SK-N-SH (cell line): ENCODE measurements around the gene ATP2B2. TPM values are rescaled to one million over a fixed set of nuclear protein-coding genes. Genes with fewer than 3 reads are reported as not detected.

Experiments used
- CTCF ChIA-PET: fragments of 300-600, 350-600 bp; formaldehyde crosslinking; extraction: SDS; loops from one replicate; lab custom pipeline; 2021; lab: Yijun Ruan, JAX
- POLR2A ChIA-PET: fragments of 350-600 bp; sonication (Branson Sonifier 250); formaldehyde crosslinking; extraction: SDS; loops from one replicate; lab custom pipeline; 2020; ENCODE audit warnings: antibody characterized with exemption, inconsistent platforms; lab: Yijun Ruan, JAX
- DNase-seq: peaks from one replicate; pipeline ENCODE4 v3.0.0; 2012
- H2AFZ ChIP-seq: fragments of 200-600 bp; sonication (generic); 2 replicates; pipeline ENCODE4 v1.8.1; 2016; ENCODE audit warnings: antibody characterized with exemption, mild to moderate bottlenecking, low read depth
- H3F3A ChIP-seq: fragments of 200-600 bp; sonication (generic); replicated peaks from 2 replicates; pipeline ENCODE3; 2016; ENCODE audit warnings: antibody characterized with exemption, mild to moderate bottlenecking; ENCODE audit not compliant: insufficient read depth
- H3K27ac ChIP-seq, 2 experiments: fragments of 200-500 bp in 1 of 2; fragments of 200-600 bp in 1 of 2; sonication (Bioruptor generic) in 1 of 2; sonication (generic), shearing (Covaris generic) in 1 of 2; 2 replicates each; pipeline versions ENCODE4 v1.5.1 to v1.6.1; 2014 to 2016; ENCODE audit warnings: low read depth in 2 of 2, inconsistent platforms in 1 of 2, low read length in 1 of 2, mild to moderate bottlenecking in 1 of 2, mixed read lengths in 1 of 2
- H3K27me3 ChIP-seq: fragments of 200-600 bp; sonication (generic), shearing (Covaris generic); 2 replicates; pipeline ENCODE4 v1.6.1; 2016; ENCODE audit warnings: mixed run types; ENCODE audit not compliant: insufficient read depth
- H3K36me3 ChIP-seq, 2 experiments: fragments of 200-500 bp in 1 of 2; fragments of 200-600 bp in 1 of 2; sonication (Bioruptor generic) in 1 of 2; sonication (generic) in 1 of 2; replicated peaks in 1 of 2; 2 replicates each; pipeline versions ENCODE3 to v1.5.1; 2014 to 2016; ENCODE audit warnings: low read length in 1 of 2, mild to moderate bottlenecking in 1 of 2; ENCODE audit not compliant: insufficient read depth in 2 of 2, control insufficient read depth in 1 of 2
- H3K4me1 ChIP-seq, 2 experiments: fragments of 200-500 bp in 1 of 2; fragments of 200-600 bp in 1 of 2; sonication (Bioruptor generic) in 1 of 2; sonication (generic), shearing (Covaris generic) in 1 of 2; 2 replicates each; pipeline versions ENCODE4 v1.5.1 to v1.6.1; 2014 to 2016; ENCODE audit warnings: low read depth in 1 of 2, low read length in 1 of 2, mixed run types in 1 of 2; ENCODE audit not compliant: insufficient read depth in 2 of 2, control insufficient read depth in 1 of 2
- H3K4me2 ChIP-seq: fragments of 200-600 bp; sonication (generic), shearing (Covaris generic); 2 replicates; pipeline ENCODE4 v1.6.1; 2017; ENCODE audit warnings: mixed run types
- H3K4me3 ChIP-seq, 2 experiments: fragments of 200-500 bp in 1 of 2; fragments of 200-600 bp in 1 of 2; sonication (Bioruptor generic) in 1 of 2; sonication (generic), shearing (Covaris generic) in 1 of 2; 2 replicates each; pipeline versions ENCODE4 v1.5.1 to v1.8.1; 2014 to 2016; ENCODE audit warnings: low read depth in 2 of 2, inconsistent platforms in 1 of 2, low read length in 1 of 2, mild to moderate bottlenecking in 1 of 2, mixed read lengths in 1 of 2, moderate library complexity in 1 of 2
- H3K79me2 ChIP-seq: fragments of 200-600 bp; sonication (generic); 2 replicates; pipeline ENCODE4 v1.8.1; 2017; ENCODE audit warnings: mild to moderate bottlenecking; ENCODE audit not compliant: insufficient read depth
- H3K9ac ChIP-seq: fragments of 200-600 bp; sonication (generic); 2 replicates; pipeline ENCODE4 v1.6.1; 2017; ENCODE audit warnings: mixed run types
- H3K9me2 ChIP-seq: fragments of 200-600 bp; sonication (generic); 2 replicates; pipeline ENCODE4 v1.6.1; 2017; ENCODE audit warnings: mixed run types
- H3K9me3 ChIP-seq: fragments of 200-600 bp; sonication (generic); 2 replicates; pipeline ENCODE4 v1.6.1; 2017; ENCODE audit warnings: mixed run types, mild to moderate bottlenecking, moderate library complexity
- H4K20me1 ChIP-seq: fragments of 200-600 bp; sonication (generic); 2 replicates; pipeline ENCODE4 v1.6.1; 2017; ENCODE audit warnings: mild to moderate bottlenecking, mixed run types; ENCODE audit not compliant: insufficient read depth
- CHD2 ChIP-seq: fragments of 150-350 bp; IDR thresholded peaks from 2 replicates; pipeline ENCODE4 v1.6.1; 2018; ENCODE audit warnings: low read length; ENCODE audit not compliant: partially characterized antibody
- CTCF ChIP-seq: fragments of 200-600 bp; sonication (generic); IDR thresholded peaks from 2 replicates; pipeline ENCODE4 v1.6.1; 2017; ENCODE audit warnings: antibody characterized with exemption, mild to moderate bottlenecking, moderate library complexity
- ELF1 ChIP-seq: IDR thresholded peaks from 2 replicates; pipeline ENCODE4 v1.4.0; 2012
- EP300 ChIP-seq, 2 experiments: IDR thresholded peaks; 2 replicates each; pipeline versions ENCODE4 v1.4.0 to v1.6.1; 2012; ENCODE audit warnings: borderline replicate concordance in 1 of 2, low read depth in 1 of 2, low read length in 1 of 2
- FOSL2 ChIP-seq: IDR thresholded peaks from 2 replicates; pipeline ENCODE4 v1.4.0; 2012; ENCODE audit warnings: low read depth, mild to moderate bottlenecking, moderate library complexity, borderline replicate concordance
- FOXM1 ChIP-seq: IDR thresholded peaks from 2 replicates; pipeline ENCODE4 v1.4.0; 2012; ENCODE audit warnings: low read depth, mild to moderate bottlenecking
- GATA2 ChIP-seq: sonication (generic); formaldehyde crosslinking; IDR thresholded peaks from 2 replicates; pipeline ENCODE4 v1.5.0; 2020; ENCODE audit warnings: mild to moderate bottlenecking, missing genetic modification reagents
- IRF3 ChIP-seq: fragments of 150-350 bp; IDR thresholded peaks from 2 replicates; pipeline ENCODE4 v1.6.1; 2016; ENCODE audit warnings: mild to moderate bottlenecking, low read depth, low read length
- JUND ChIP-seq: IDR thresholded peaks from 2 replicates; pipeline ENCODE4 v1.4.0; 2012
- MAX ChIP-seq: IDR thresholded peaks from 2 replicates; pipeline ENCODE4 v1.4.0; 2012; ENCODE audit warnings: low read depth
- MEF2A ChIP-seq: IDR thresholded peaks from 2 replicates; pipeline ENCODE4 v1.4.0; 2012; ENCODE audit warnings: low read depth, borderline replicate concordance
- NFIC ChIP-seq: IDR thresholded peaks from 2 replicates; pipeline ENCODE4 v1.4.0; 2012; ENCODE audit warnings: borderline replicate concordance
- NRF1 ChIP-seq: IDR thresholded peaks from 2 replicates; pipeline ENCODE4 v1.6.1; 2012; ENCODE audit warnings: low read depth, mild to moderate bottlenecking, low read length
- PBX3 ChIP-seq: IDR thresholded peaks from 2 replicates; pipeline ENCODE4; 2012
- POLR2AphosphoS5 ChIP-seq: IDR thresholded peaks from 2 replicates; pipeline ENCODE4 v1.6.1; 2012; ENCODE audit warnings: low read depth, low read length
- RAD21 ChIP-seq: IDR thresholded peaks from 2 replicates; pipeline ENCODE4 v1.6.1; 2012; ENCODE audit warnings: mild to moderate bottlenecking, low read length
- RFX5 ChIP-seq: IDR thresholded peaks from 2 replicates; pipeline ENCODE4 v1.6.1; 2012; ENCODE audit warnings: mild to moderate bottlenecking, improper control_type of control experiment, low read length
- RXRA ChIP-seq: IDR thresholded peaks from 2 replicates; pipeline ENCODE4 v1.4.0; 2012; ENCODE audit warnings: low read depth, mild to moderate bottlenecking, borderline replicate concordance
- SMC3 ChIP-seq: IDR thresholded peaks from 2 replicates; pipeline ENCODE4 v1.6.1; 2012; ENCODE audit warnings: low read depth, low read length, improper control_type of control experiment
- TAF1 ChIP-seq: IDR thresholded peaks from 2 replicates; pipeline ENCODE4 v1.6.1; 2012; ENCODE audit warnings: low read depth, mild to moderate bottlenecking, low read length, moderate library complexity, borderline replicate concordance
- YY1 ChIP-seq: IDR thresholded peaks from 2 replicates; pipeline ENCODE4 v1.4.0; 2012; ENCODE audit warnings: low read depth, mild to moderate bottlenecking
- ZBTB33 ChIP-seq: IDR thresholded peaks from 2 replicates; pipeline ENCODE4 v1.4.0; 2012; ENCODE audit warnings: low read depth, borderline replicate concordance
- WGBS: methylation state at CpG from one replicate; pipeline ENCODE4 v1.1.6; 2017; ENCODE audit warnings: low lambda C conversion rate; 5-methylcytosine and 5-hydroxymethylcytosine counted together
- polyA plus RNA-seq, 3 experiments: library from polyadenylated mRNA; depleted of rRNA; stranded (reverse); fragments of >200 nt; gene quantifications; 2 replicates each; pipeline ENCODE4 v1.2.3, GENCODE V29; 2012

ATP2B2 gene
- polyA plus RNA-seq, 1 of the 3 experiments (the other 2 are of a cell fraction), result 0.15 TPM

GRCh38 chr3:10345911-10346310 lies 159.5 kb downstream of the ATP2B2 start:
- WGBS, result 88% methylated on average over 6 of the region's 15 CpGs
- peaks cover 0 to 3% of the 10 kb centered on the region in 2 experiments; a peak in 1 of 4 replicates for H3K4me1 ChIP-seq
- H3K9me2 ChIP-seq, result no peaks in the 10 kb centered on the region
- H4K20me1 ChIP-seq, result no peaks in the 10 kb centered on the region
- ChIA-PET POLR2A (no interaction called here), CTCF (interaction anchor here (1.1 to 11.5 kb wide), 6 partner anchors 17 to 393 kb away, joined by 3 to 166 read pairs (median 11); no protein-coding TSS in a partner anchor)
- no peaks in the 10 kb centered on the region for H3K36me3 ChIP-seq
- H3K27me3 ChIP-seq, result no peaks in the 10 kb centered on the region
- no peaks in the 10 kb centered on the region for H3K9me3 ChIP-seq
- no peak overlapping the region for H3K4me3 ChIP-seq
- no peak for TF ChIP-seq JUND
- no peak for TF ChIP-seq MAX
- no peak for TF ChIP-seq RXRA
- no peak for TF ChIP-seq EP300 (IDR thresholded peaks at IDR 0.05; ENCODE audit: borderline replicate concordance in 1 of 2, low read depth in 1 of 2, low read length in 1 of 2)
- no peak for TF ChIP-seq YY1
- TF ChIP-seq MEF2A, result no peak
- no peak for TF ChIP-seq ZBTB33
- H3K9ac ChIP-seq, result no peak overlapping the region
- no peaks in the 10 kb centered on the region for H3F3A ChIP-seq
- no peaks in the 10 kb centered on the region for H3K79me2 ChIP-seq
- no peak overlapping the region for H2AFZ ChIP-seq
- H3K4me2 ChIP-seq, result no peak overlapping the region
- no peak overlapping the region for H3K27ac ChIP-seq
- no peak for DNase-seq

GRCh38 chr3:10344944-10345575 lies 160.3 kb downstream of the ATP2B2 start:
- Histone ChIP-seq H3K4me1 (peaks cover 0 to 3% of the 10 kb centered on the region in 2 experiments; a peak in 1 of 4 replicates), H3K27me3 (no peaks in the 10 kb centered on the region), H3K4me3 (no peak overlapping the region), H3K9ac (no peak overlapping the region), H3K79me2 (no peaks in the 10 kb centered on the region), H2AFZ (no peak overlapping the region), H3K9me3 (no peaks in the 10 kb centered on the region), H4K20me1 (no peaks in the 10 kb centered on the region), H3K4me2 (no peak overlapping the region), H3F3A (no peaks in the 10 kb centered on the region), H3K9me2 (no peaks in the 10 kb centered on the region), H3K27ac (no peak overlapping the region), H3K36me3 (no peaks in the 10 kb centered on the region)
- ChIA-PET POLR2A (no interaction called here), CTCF (interaction anchor here (0.7 to 11.5 kb wide), 43 partner anchors 9 to 618 kb away, joined by 3 to 166 read pairs (median 4); partner anchors contain the start of gene SEC13)
- DNase-seq, result no peak
- 52% methylated on average over 15 of the region's 19 CpGs for WGBS
- TF ChIP-seq YY1 (no peak), NFIC (no peak), TAF1 (no peak), IRF3 (no peak), GATA2 (no peak), MEF2A (no peak), FOXM1 (no peak), SMC3 (no peak), RAD21 (no peak), ELF1 (no peak), POLR2AphosphoS5 (no peak), NRF1 (no peak), CHD2 (no peak), FOSL2 (no peak), PBX3 (no peak), MAX (no peak), EP300 (IDR thresholded peaks at IDR 0.05; ENCODE audit: borderline replicate concordance in 1 of 2, low read depth in 1 of 2, low read length in 1 of 2) (no peak), RFX5 (no peak), CTCF (no peak)
